Measurements from ENCODE around the gene FARS2. TPM values are rescaled to one million over a fixed set of nuclear protein-coding genes. Genes with fewer than 3 reads are reported as not detected.

Gene FARS2
- total RNA-seq, 1 experiment from 2014 or later, result 15.0 TPM

- TF ChIP-seq AR (CRISPR knock-in tag; IDR thresholded peaks at IDR 0.05), result no peak
These were observed 399.5 kb downstream of the FARS2 start (continued) for GRCh38 chr6:5660772-5661171.

- Mint-ChIP-seq H3K9me3 (peaks cover 10% of the 10 kb centered on the region), H3K27ac (no peak overlapping the region), H3K4me3 (no peak overlapping the region), H3K4me1 (peaks cover 25% of the 10 kb centered on the region), H3K36me3 (no peaks in the 10 kb centered on the region), H3K27me3 (ENCODE audit: low read depth) (no peaks in the 10 kb centered on the region)
- DNase-seq (ENCODE audit: low spot score) (no peak), ATAC-seq (no peak)
- ChIA-PET CTCF (interaction anchor here (0.9 kb wide), 1 partner anchor 191 kb away, joined by 3 read pairs; no protein-coding TSS in a partner anchor), POLR2A (no interaction called here)
- TF ChIP-seq AFF4 (CRISPR knock-in tag; IDR thresholded peaks at IDR 0.05; ENCODE audit: borderline replicate concordance), result no peak
- no peak for TF ChIP-seq GTF2I (CRISPR knock-in tag; conservative IDR thresholded peaks at IDR 0.05)
- TF ChIP-seq ZBTB21 (CRISPR knock-in tag; IDR thresholded peaks at IDR 0.05; ENCODE audit: borderline replicate concordance), result no peak
- TF ChIP-seq, protein P1, sequence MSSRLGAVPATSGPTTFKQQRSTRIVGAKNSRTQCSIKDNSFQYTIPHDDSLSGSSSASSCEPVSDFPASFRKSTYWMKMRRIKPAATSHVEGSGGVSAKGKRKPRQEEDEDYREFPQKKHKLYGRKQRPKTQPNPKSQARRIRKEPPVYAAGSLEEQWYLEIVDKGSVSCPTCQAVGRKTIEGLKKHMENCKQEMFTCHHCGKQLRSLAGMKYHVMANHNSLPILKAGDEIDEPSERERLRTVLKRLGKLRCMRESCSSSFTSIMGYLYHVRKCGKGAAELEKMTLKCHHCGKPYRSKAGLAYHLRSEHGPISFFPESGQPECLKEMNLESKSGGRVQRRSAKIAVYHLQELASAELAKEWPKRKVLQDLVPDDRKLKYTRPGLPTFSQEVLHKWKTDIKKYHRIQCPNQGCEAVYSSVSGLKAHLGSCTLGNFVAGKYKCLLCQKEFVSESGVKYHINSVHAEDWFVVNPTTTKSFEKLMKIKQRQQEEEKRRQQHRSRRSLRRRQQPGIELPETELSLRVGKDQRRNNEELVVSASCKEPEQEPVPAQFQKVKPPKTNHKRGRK (CRISPR knock-in tag; IDR thresholded peaks at IDR 0.05; ENCODE audit: borderline replicate concordance), result no peak
- TF ChIP-seq GABPB1 (CRISPR knock-in tag; IDR thresholded peaks at IDR 0.05), result no peak
- no peak for TF ChIP-seq ZNF425 (CRISPR knock-in tag; conservative IDR thresholded peaks at IDR 0.05)
- TF ChIP-seq, protein P2, sequence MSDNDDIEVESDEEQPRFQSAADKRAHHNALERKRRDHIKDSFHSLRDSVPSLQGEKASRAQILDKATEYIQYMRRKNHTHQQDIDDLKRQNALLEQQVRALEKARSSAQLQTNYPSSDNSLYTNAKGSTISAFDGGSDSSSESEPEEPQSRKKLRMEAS (CRISPR knock-in tag; IDR thresholded peaks at IDR 0.05), result no peak
- no peak for TF ChIP-seq RELA (CRISPR knock-in tag; IDR thresholded peaks at IDR 0.05; ENCODE audit: borderline replicate concordance)
- TF ChIP-seq ATF3 (CRISPR knock-in tag; conservative IDR thresholded peaks at IDR 0.05), result no peak
- no peak for TF ChIP-seq CTCF (IDR thresholded peaks at IDR 0.05)
- TF ChIP-seq CDX4 (CRISPR knock-in tag; IDR thresholded peaks at IDR 0.05; ENCODE audit: borderline replicate concordance), result no peak
- no peak for TF ChIP-seq ZNF532 (CRISPR knock-in tag; IDR thresholded peaks at IDR 0.05; ENCODE audit: borderline replicate concordance)
- TF ChIP-seq, protein P3, sequence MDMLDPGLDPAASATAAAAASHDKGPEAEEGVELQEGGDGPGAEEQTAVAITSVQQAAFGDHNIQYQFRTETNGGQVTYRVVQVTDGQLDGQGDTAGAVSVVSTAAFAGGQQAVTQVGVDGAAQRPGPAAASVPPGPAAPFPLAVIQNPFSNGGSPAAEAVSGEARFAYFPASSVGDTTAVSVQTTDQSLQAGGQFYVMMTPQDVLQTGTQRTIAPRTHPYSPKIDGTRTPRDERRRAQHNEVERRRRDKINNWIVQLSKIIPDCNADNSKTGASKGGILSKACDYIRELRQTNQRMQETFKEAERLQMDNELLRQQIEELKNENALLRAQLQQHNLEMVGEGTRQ (CRISPR knock-in tag; IDR thresholded peaks at IDR 0.05), result no peak
- TF ChIP-seq FOXJ3 (CRISPR knock-in tag; IDR thresholded peaks at IDR 0.05; ENCODE audit: borderline replicate concordance), result no peak
- no peak for TF ChIP-seq NR1H2 (CRISPR knock-in tag; IDR thresholded peaks at IDR 0.05)
These were observed 401.5 kb downstream of the FARS2 start for GRCh38 chr6:5662797-5663196.

Data from WTC11 (cell line).